HCT116 (cell line): ENCODE measurements around the gene TES.
"Not testable (repeated sequence)": the region's sequence is repeated elsewhere in the genome, so short reads cannot be mapped to it uniquely, and the experiment has no call there.

ENCODE experiments used
- CTCF ChIP-seq, 3 experiments: fragments of 200-600 bp in 1 of 3; sonication (generic) in 1 of 3; IDR thresholded peaks in 2 of 3; conservative IDR thresholded peaks in 1 of 3; 2 replicates each; pipeline ENCODE4 v1.5.1; 2012 to 2017; ENCODE audit warnings: low read depth in 2 of 3, low read length in 2 of 3, antibody characterized with exemption in 1 of 3, borderline replicate concordance in 1 of 3, control low read depth in 1 of 3, mild to moderate bottlenecking in 1 of 3, mixed read lengths in 1 of 3, mixed run types in 1 of 3, moderate library complexity in 1 of 3; ENCODE audit not compliant: insufficient read depth in 1 of 3
- EZH2 ChIP-seq: fragments of 200-600 bp; sonication (generic); IDR thresholded peaks from 2 replicates; pipeline ENCODE4 v1.6.1; 2017; ENCODE audit warnings: antibody characterized with exemption, mixed run types
- EZH2phosphoT487 ChIP-seq: fragments of 200-600 bp; IDR thresholded peaks from 2 replicates; pipeline ENCODE4 v1.6.1; 2018; ENCODE audit warnings: antibody characterized with exemption, borderline replicate concordance
- FOSL1 ChIP-seq: IDR thresholded peaks from 2 replicates; pipeline ENCODE4 v1.6.1; 2012; ENCODE audit warnings: low read depth
- JUND ChIP-seq: IDR thresholded peaks from 2 replicates; pipeline ENCODE4 v1.6.1; 2012
- POLR2A ChIP-seq: IDR thresholded peaks from 2 replicates; pipeline ENCODE4 v1.7.0; 2011; ENCODE audit warnings: borderline replicate concordance; ENCODE audit not compliant: insufficient read depth, insufficient read length; ENCODE audit errors: extremely low read depth
- RAD21 ChIP-seq: IDR thresholded peaks from 2 replicates; pipeline ENCODE4 v1.6.1; 2012; ENCODE audit warnings: low read depth, mild to moderate bottlenecking
- SIN3A ChIP-seq: IDR thresholded peaks from 2 replicates; pipeline ENCODE4 v1.6.1; 2012; ENCODE audit warnings: low read depth
- SP1 ChIP-seq: IDR thresholded peaks from 2 replicates; pipeline ENCODE4 v1.6.1; 2012; ENCODE audit warnings: low read depth
- SRF ChIP-seq: IDR thresholded peaks from 2 replicates; pipeline ENCODE4 v1.6.1; 2012; ENCODE audit warnings: low read depth
- TCF7L2 ChIP-seq: IDR thresholded peaks from 2 replicates; pipeline ENCODE4 v1.7.0; 2011; ENCODE audit warnings: borderline replicate concordance, inconsistent platforms; ENCODE audit not compliant: insufficient read depth, insufficient read length; ENCODE audit errors: extremely low read depth
- YY1 ChIP-seq: IDR thresholded peaks from 2 replicates; pipeline ENCODE4 v1.6.1; 2011; ENCODE audit warnings: low read length, low read depth, moderate library complexity, mild to moderate bottlenecking; ENCODE audit not compliant: insufficient replicate concordance; ENCODE audit errors: extremely low read depth
- TF ChIP-seq, protein P1 (sequence below): IDR thresholded peaks from 2 replicates; pipeline ENCODE4 v1.6.1; 2012; ENCODE audit warnings: low read depth
- TF ChIP-seq, protein P2 (sequence below): IDR thresholded peaks from 2 replicates; pipeline ENCODE4 v1.6.1; 2011; ENCODE audit warnings: mild to moderate bottlenecking, low read length, moderate library complexity; ENCODE audit not compliant: insufficient replicate concordance; ENCODE audit errors: extremely low read depth

DNA sequence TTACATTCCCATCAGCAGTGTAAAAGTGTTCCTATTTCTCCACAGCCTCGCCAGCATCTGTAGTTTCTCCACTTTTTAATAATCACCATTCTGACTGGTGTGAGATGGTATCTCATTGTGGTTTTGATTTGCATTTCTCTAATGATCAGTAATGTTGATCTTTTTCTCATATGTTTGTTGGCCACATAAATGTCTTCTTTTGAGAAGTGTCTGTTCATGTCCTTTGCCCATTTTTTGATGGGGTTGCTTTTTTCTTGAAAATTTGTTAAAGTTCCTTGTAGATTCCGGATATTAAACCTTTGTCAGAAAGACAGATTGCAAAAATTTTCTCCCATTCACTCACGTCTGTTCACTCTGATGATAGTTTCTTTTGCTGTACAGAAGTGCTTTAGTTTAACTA, 35.2 kb upstream of the TES start:
- TF ChIP-seq, protein P1, sequence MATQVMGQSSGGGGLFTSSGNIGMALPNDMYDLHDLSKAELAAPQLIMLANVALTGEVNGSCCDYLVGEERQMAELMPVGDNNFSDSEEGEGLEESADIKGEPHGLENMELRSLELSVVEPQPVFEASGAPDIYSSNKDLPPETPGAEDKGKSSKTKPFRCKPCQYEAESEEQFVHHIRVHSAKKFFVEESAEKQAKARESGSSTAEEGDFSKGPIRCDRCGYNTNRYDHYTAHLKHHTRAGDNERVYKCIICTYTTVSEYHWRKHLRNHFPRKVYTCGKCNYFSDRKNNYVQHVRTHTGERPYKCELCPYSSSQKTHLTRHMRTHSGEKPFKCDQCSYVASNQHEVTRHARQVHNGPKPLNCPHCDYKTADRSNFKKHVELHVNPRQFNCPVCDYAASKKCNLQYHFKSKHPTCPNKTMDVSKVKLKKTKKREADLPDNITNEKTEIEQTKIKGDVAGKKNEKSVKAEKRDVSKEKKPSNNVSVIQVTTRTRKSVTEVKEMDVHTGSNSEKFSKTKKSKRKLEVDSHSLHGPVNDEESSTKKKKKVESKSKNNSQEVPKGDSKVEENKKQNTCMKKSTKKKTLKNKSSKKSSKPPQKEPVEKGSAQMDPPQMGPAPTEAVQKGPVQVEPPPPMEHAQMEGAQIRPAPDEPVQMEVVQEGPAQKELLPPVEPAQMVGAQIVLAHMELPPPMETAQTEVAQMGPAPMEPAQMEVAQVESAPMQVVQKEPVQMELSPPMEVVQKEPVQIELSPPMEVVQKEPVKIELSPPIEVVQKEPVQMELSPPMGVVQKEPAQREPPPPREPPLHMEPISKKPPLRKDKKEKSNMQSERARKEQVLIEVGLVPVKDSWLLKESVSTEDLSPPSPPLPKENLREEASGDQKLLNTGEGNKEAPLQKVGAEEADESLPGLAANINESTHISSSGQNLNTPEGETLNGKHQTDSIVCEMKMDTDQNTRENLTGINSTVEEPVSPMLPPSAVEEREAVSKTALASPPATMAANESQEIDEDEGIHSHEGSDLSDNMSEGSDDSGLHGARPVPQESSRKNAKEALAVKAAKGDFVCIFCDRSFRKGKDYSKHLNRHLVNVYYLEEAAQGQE, result not testable (repeated sequence)
- not testable (repeated sequence) for TF ChIP-seq POLR2A; SIN3A; CTCF (IDR thresholded peaks at IDR 0.05 in 2 of 3, conservative IDR thresholded peaks at IDR 0.05 in 1 of 3; ENCODE audit: borderline replicate concordance in 1 of 3, insufficient read depth in 1 of 3, low read depth in 2 of 3, low read length in 2 of 3); EZH2phosphoT487; YY1; SRF; FOSL1; EZH2; RAD21; SP1; TCF7L2; JUND
- TF ChIP-seq, protein P2, sequence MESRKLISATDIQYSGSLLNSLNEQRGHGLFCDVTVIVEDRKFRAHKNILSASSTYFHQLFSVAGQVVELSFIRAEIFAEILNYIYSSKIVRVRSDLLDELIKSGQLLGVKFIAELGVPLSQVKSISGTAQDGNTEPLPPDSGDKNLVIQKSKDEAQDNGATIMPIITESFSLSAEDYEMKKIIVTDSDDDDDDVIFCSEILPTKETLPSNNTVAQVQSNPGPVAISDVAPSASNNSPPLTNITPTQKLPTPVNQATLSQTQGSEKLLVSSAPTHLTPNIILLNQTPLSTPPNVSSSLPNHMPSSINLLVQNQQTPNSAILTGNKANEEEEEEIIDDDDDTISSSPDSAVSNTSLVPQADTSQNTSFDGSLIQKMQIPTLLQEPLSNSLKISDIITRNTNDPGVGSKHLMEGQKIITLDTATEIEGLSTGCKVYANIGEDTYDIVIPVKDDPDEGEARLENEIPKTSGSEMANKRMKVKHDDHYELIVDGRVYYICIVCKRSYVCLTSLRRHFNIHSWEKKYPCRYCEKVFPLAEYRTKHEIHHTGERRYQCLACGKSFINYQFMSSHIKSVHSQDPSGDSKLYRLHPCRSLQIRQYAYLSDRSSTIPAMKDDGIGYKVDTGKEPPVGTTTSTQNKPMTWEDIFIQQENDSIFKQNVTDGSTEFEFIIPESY, result not testable (repeated sequence)
